GM19397 (cell line): ENCODE results near the gene GNL1.

Experiments
- ATAC-seq: cut with Tn5 transposase; IDR thresholded peaks from one replicate; pipeline ENCODE4 v1.9.1; 2021; ENCODE audit warnings: mild to moderate bottlenecking, moderate library complexity; ENCODE audit not compliant: unreplicated experiment

Gene GNL1

DNA sequence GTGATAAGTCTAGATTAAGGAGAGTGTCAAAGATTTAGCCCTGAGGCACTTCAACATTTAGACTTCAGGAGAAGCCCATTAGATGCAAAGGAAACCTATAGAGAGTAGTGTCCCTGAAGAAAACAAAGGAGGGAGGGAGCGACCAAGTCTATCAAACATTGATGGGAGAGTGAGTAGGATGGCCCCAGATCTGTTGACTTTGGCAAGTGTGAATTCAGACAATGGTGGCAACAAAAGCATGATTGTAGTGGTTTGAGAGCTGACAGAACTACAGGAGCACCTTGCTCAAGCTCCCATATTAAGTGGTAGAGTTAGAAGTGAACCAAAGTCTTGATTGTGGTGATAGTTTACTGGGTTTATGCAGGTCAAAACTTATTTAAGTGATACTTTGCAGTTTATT lies 14.0 kb upstream of the GNL1 start:
- ATAC-seq, result no peak

DNA sequence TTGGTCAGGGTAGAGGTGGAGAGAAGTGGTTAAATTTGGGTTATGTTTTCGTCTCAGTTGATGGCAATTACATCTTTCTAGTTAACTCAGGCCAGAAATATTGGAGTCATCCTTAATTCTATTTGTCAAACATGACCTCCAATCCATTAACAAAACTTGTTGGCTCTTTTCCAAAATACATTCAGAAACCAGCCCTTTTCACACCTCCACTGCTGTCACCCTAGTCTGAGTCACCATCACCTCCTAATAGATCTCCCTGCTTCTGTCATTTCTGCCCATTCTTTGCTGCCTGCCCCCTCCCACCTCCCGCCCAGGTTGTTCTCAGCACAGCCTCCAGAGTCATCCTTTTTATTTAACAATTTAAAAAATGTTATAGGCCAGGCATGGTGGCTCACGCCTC lies 12.0 kb upstream of the GNL1 start:
- ATAC-seq, result no peak

- no peak for ATAC-seq
Observed at GRCh38 chr6:30565772-30566171, 9.5 kb upstream of the GNL1 start.

GRCh38 chr6:30564114-30564513 lies 7.8 kb upstream of the GNL1 start:
- ATAC-seq, result no peak

DNA sequence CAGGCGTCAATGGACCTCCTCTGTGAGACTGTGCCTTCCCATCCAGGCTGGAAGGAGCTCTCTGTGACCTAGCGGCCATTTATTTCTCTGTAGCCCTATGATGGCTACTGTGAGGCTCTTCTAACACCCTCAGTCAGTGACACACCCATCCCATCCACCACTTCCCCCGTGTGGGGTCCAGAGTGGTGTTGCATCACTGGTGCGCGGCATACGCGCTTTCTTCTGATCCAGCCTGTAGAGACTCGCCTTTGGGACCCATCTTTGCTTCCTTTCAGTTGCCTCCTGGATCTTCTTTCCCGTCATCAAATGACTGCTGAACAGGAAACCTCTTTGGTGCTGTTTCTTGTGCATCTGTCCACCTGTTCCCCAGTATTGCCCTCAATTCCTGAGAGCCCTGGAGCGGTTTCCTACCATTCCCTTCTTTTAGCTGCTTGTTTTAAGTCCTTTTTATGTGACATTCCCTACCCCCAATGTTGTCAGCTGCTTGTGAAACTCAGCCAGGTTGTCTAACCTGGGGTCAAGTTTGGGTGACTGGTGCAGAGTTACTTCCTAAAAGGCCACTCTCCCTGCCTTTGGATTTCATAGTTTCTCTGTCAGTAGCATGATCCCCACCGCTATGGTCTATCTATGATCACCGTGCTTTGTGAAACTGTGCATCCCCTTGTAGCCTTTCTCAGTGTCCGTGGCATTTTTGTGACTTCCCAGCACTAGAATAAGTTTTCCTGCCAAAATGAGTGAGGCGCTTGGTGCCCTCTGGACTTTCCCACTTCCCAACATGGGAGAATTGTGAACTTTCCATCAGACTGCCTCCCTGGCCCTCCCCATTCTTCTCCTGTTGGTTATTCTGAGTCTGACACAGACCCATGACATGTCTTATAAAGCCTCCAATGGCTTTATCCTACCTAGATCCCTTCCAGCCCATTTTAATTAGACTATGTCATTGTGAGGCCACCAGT lies 6.5 kb upstream of the GNL1 start:
- no peak for ATAC-seq

DNA sequence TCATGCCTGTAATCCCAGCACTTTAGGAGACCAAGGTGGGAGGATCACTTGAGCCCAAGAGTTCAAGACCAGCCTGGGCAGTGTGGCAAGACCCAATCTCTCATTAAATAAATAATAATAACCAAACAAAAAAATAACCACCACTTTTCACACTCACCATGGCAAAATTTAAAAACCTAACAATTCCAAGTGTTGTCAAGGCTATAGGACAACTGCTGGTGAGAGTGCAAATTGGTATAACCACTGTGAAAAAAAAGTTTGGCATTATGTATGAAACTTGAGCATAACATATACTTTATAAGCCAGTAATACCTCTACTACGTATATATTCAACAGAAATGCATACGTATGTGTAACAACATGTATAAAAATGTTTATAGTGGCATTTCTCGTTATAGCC lies 4.6 kb upstream of the GNL1 start:
- no peak for ATAC-seq

- no peak for ATAC-seq
Observed at GRCh38 chr6:30557683-30557981, 1.3 kb upstream of the GNL1 start.

GRCh38 chr6:30556906-30557682 lies 805 bp upstream of the GNL1 start, which contains the start of gene PRR3:
Gene PRR3, plus strand, starts transcription at chr6:30557295. Its CDS starts 50 bp downstream, at chr6:30557345.
- ATAC-seq, result peak; percentile 50

DNA sequence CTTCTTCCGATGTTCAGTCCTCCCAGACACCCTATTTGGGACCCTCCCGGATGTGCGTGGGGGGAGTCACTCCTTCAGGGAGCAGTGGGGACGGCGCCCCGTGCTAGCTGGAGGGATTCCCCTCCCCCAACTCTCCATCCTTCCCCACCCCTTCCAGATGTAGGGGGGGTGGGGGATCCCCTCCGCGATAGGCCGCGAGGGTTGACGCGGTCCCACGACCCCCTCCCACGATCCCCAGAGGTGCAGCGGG lies 548 bp downstream of the GNL1 start:
- ATAC-seq, result no peak

GRCh38 chr6:30554962-30555815 lies 1.1 kb downstream of the GNL1 start:
- ATAC-seq, result no peak

DNA sequence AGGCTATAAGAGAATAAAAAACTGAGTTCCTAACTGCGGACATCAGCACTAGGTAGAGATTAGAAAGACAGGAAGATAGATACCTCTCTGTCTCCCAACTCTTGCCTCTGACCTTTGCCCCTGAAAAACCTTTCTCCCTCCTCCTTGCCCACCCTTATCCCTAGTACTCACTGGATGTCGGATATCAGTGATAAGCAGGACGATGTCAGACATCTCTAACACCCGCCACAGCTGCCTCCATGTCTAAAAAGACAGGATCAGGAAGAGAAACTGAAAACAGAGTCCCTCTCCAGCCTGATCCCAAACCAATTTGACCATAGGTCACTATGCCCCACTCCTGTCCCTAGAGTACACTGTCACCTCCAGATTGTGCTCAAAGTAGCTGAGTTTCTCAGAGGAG lies 1.9 kb downstream of the GNL1 start:
- no peak for ATAC-seq

DNA sequence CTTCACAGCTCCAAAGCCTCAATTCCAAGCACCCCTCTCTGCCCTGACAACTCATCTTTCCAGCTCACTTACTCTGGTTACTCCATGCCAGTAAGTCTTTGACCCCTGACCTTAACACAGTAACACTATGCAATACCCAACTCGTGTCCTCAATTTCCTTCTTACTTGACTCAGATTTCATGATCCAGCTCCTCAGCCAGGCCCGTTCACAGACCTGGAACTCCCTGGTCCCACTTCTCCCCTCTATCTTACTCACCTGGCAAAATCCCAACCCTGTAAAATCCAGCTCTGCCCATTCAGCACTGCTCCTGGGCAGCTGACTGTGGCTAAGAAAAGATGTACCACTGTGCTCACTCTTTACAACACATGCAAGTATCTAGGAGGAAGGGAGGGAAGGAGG lies 7.9 kb downstream of the GNL1 start:
- ATAC-seq, result no peak

- no peak for ATAC-seq
Observed at GRCh38 chr6:30547454-30547853, 8.8 kb downstream of the GNL1 start.

- ATAC-seq, result no peak
Observed at GRCh38 chr6:30544666-30545272, 11.5 kb downstream of the GNL1 start.

DNA sequence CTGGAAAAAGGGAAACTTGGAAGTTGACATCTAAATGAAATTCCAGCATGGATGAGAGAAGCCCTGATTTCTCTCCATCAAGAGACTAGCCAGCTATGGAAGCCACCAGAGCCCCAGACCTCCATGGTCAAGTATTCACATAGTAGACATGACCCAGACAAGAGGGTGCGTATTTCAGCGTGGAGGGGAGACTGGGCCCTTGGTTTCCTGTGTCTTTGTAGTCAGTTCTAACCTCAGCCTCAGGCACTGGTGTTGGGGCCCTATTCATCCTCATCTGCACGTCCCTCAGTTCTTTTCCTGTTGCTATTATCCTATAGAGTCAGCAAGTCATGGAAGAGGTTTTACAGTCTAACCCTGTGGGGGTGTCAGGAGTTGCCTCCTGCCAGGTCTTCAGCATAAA lies 12.5 kb downstream of the GNL1 start:
- ATAC-seq, result no peak

GRCh38 chr6:30542915-30543314 lies 13.4 kb downstream of the GNL1 start:
- ATAC-seq, result no peak

DNA sequence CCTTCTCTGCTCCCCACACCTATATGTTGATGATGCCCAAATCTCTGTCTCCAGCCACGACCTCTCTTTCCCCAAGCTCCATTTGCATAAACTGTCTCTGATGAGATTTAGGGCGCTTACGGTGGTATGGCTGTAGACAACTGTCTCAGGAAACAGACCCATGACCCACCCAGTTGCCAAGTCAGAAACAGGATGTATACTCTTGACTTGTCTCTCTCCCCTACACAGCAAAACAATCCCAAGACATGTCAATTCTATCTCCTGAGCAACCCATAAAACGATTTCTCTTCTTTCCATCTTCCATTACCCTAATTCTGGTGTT lies 13.9 kb downstream of the GNL1 start:
- ATAC-seq, result no peak

- ATAC-seq, result no peak
Observed at GRCh38 chr6:30541515-30542403, 14.5 kb downstream of the GNL1 start.

GRCh38 chr6:30537931-30538330 lies 18.4 kb downstream of the GNL1 start:
- no peak for ATAC-seq
